Fibroblast of mammary gland (primary cell): ENCODE results near the gene TEX35.
A peak's percentile ranks its signal among the peaks of the same experiment; 100 is the strongest.

Source experiments
- DNase-seq: peaks from one replicate; pipeline ENCODE4 v3.0.0-alpha.2; 2010; ENCODE audit warnings: low read depth
- H3K4me3 ChIP-seq: 2 replicates; pipeline ENCODE4 v1.5.1; 2011; ENCODE audit warnings: low read depth, mild to moderate bottlenecking, low read length, moderate library complexity; ENCODE audit not compliant: control insufficient read depth
- CTCF ChIP-seq: conservative IDR thresholded peaks from 2 replicates; pipeline ENCODE4 v1.5.1; 2011; ENCODE audit warnings: low read depth, low read length, inconsistent platforms; ENCODE audit not compliant: control insufficient read depth, insufficient read depth

The TEX35 gene

GRCh38 chr1:178512566-178513277, at the start of gene TEX35:
TEX35 (plus strand) TSS chr1:178513109; CDS start chr1:178513189, 80 bp downstream.
- no peak within 1 kb of the TSS for H3K4me3 ChIP-seq
- TF ChIP-seq CTCF, result no peak
- DNase-seq, result no peak

GRCh38 chr1:178464141-178464540, 48.8 kb upstream of the TEX35 start:
- no peak for DNase-seq
- H3K4me3 ChIP-seq, result no peak overlapping the region
- no peak for TF ChIP-seq CTCF

- DNase-seq, result no peak
- H3K4me3 ChIP-seq, result no peak overlapping the region
- no peak for TF ChIP-seq CTCF
These were observed 48.3 kb upstream of the TEX35 start for GRCh38 chr1:178464566-178464965.

GRCh38 chr1:178465011-178465410, 47.9 kb upstream of the TEX35 start:
- TF ChIP-seq CTCF, result no peak
- DNase-seq, result peak; percentile 72
- H3K4me3 ChIP-seq, result no peak overlapping the region

GRCh38 chr1:178467837-178468236, 45.1 kb upstream of the TEX35 start:
- TF ChIP-seq CTCF, result no peak
- DNase-seq, result no peak
- no peak overlapping the region for H3K4me3 ChIP-seq

- no peak overlapping the region for H3K4me3 ChIP-seq
- TF ChIP-seq CTCF, result no peak
- DNase-seq, result no peak
These were observed 42.4 kb upstream of the TEX35 start for GRCh38 chr1:178470411-178470960.

- DNase-seq, result no peak
- H3K4me3 ChIP-seq, result no peak overlapping the region
- TF ChIP-seq CTCF, result no peak
These were observed 40.4 kb upstream of the TEX35 start for GRCh38 chr1:178472531-178472930.
